Measurements from ENCODE around the gene ZBTB9. TPM values are rescaled to one million over a fixed set of nuclear protein-coding genes. Genes with fewer than 3 reads are reported as not detected.
"Not testable (repeated sequence)": the region's sequence is repeated elsewhere in the genome, so short reads cannot be mapped to it uniquely, and the experiment has no call there.

The ZBTB9 gene
- total RNA-seq, 1 donor from 2014 or later = 10.4 TPM

DNA sequence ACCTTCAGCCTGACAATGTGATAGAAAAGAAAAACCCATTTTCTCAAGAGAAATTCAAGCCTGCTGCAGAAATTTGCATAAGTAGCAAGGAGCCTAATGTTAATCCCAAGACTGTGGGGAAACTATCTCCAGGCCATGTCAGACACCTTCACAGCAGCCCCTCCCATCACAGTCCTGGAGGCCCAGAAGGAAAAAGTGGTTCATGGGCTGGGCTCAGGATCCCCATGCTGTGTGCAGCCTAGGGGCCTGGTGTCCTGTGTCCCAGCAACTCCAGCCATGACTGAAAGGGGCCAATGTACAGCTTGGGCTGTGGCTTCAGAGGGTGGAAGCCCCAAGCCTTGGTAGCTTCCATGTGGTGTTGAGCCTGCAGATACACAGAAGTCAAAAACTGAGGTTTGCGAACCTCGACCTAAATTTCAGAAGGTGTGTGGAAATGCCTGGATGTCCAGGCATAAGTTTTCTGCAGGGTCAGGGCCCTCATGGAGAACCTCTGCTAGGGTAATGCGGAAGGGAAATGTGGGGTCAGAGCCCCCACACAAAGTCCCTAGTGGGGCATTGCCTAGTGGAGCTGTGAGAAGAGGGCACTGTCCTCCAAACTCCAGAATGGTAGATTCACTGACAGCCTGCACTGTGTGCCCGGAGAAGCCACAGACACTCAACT, 11.8 kb downstream of the ZBTB9 start:
- DNase-seq (ENCODE audit: low spot score) = no peak

DNA sequence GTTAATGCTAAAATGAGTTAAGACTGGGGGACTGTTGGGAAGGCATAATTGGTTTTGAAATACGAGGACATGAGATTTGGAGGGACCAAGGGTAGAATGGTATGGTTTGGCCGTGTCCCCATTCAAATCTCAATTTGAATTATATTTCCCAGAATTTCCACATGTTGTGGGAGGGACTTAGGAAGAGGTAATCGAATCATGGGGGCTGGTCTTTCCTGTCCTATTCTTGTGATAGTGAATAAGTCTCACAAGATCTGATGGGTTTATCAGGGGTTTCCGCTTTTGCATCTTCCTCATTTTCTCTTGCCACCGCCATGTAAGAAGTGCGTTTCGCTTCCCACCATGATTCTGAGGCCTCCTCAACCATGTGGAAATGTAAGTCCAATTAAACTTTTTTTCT, 12.7 kb downstream of the ZBTB9 start:
- no peak for DNase-seq (ENCODE audit: low spot score)

DNA sequence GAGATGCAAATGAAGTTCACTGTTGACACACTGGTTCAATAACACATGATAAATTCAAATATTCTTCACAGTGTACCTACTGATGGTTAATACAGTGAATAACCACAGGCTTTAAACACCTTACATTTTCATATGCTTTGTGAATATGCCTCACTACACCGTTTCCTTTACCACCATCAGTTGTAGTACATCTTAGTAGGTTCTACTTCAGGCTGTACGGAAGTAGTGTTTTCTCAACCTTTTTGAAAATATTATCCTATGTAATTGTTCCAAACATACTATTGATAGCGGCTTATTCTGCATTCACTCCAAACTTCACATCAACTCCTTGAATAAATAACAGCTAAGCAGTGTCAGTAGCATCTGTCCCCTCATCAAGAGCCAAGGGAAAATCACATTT, 15.3 kb downstream of the ZBTB9 start:
- no peak for DNase-seq (ENCODE audit: low spot score)

DNA sequence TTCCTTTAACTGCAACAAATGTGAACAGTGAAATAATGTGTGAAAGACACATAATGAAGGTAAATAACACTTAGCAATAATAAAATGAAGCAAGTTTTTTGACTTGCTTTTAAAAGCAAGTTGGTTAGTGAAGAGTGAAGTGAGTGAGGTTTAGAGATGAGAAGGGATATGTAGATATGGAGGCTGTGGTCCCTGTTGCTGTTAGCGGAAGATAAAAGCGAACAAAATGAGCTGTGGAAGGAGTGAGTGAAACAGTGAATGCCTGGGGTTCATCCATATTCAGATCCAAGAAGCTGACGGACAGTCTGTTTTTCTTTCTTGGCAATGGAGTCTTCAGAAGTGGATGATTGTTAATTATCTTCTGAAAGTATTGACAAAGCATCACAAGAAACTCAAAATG, 23.5 kb downstream of the ZBTB9 start:
- no peak for DNase-seq (ENCODE audit: low spot score)

DNA sequence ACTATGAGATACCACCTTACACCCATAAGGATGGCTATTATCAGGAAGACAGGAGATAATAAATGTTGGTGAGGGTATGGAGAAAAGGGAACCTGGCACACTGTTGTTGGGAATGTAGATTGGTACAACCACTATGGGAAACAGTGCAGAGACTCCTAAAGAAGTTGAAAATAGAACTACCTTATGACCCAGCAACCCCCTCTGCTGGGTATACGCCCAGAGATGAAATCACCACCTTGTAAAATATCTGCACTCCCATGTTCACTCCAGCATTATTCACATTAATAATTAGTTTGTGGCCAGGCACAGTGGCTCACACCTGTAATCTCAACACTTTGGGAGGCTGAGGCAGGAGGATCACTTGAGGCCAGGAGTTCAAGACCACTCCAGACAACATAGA, 26.8 kb downstream of the ZBTB9 start:
- no peak for DNase-seq (ENCODE audit: low spot score)

DNA sequence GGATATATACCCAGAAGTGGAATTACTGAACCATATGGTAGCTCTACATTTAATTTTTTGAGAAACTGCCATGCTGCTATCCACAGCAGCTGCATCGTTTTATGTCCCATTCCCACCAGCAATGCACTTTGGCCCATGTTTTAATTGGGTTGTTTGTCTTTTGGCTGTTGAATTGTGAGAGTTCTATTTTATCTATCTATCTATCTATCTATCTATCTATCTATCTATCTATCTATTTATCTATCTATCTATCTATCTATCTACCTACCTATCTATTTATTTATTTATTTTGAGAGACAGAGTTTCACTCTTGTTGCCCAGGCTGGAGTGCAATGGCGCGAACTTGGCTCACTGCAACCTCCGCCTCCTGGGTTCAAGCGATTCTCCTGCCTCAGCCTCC, 28.2 kb downstream of the ZBTB9 start:
- DNase-seq (ENCODE audit: low spot score) = not testable (repeated sequence)

DNA sequence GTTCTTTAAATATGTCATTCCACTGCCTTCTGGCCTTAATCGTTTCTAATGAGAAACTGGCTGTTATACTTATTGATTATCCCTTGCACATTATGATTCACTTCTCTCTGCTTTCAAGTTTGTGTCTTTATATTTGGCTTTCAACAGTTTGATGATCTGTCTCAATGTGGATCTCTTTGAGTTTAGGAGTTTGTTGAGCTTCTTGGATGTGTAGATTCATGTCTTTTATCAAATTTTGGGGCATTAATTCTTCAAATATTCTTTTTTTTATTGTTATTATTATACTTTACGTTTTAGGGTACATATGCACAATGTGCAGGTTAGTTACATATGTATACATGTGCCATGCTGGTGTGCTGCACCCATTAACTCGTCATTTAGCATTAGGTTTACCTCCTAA, 29.3 kb downstream of the ZBTB9 start:
- DNase-seq (ENCODE audit: low spot score) = no peak

DNA sequence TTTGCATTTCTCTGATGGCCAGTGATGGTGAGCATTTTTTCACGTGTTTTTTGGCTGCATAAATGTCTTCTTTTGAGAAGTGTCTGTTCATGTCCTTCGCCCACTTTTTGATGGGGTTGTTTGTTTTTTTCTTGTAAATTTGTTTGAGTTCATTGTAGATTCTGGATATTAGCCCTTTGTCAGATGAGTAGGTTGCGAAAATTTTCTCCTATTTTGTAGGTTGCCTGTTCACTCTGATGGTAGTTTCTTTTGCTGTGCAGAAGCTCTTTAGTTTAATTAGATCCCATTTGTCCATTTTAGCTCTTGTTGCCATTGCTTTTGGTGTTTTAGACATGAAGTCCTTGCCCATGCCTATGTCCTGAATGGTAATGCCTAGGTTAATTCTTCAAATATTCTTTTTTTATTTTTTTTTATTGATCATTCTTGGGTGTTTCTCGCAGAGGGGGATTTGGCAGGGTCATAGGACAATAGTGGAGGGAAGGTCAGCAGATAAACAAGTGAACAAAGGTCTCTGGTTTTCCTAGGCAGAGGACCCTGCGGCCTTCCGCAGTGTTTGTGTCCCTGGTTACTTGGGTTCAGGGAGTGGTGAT, 30.4 kb downstream of the ZBTB9 start:
- DNase-seq (ENCODE audit: low spot score) = not testable (repeated sequence)

DNA sequence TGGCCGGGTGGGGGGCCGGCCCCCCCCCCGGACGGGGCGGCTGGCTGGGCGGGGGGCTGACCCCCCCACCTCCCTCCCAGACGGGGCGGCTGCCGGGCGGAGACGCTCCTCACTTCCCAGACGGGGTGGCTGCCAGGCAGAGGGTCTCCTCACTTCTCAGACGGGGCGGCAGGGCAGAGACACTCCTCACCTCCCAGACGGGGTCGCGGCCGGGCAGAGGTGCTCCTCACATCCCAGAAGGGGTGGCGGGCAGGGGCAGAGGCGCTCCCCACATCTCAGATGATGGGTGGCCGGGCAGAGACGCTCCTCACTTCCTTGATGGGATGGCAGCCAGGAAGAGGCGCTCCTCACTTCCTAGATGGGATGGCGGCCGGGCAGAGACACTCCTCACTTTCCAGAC, 31.3 kb downstream of the ZBTB9 start:
- not testable (repeated sequence) for DNase-seq (ENCODE audit: low spot score)

DNA sequence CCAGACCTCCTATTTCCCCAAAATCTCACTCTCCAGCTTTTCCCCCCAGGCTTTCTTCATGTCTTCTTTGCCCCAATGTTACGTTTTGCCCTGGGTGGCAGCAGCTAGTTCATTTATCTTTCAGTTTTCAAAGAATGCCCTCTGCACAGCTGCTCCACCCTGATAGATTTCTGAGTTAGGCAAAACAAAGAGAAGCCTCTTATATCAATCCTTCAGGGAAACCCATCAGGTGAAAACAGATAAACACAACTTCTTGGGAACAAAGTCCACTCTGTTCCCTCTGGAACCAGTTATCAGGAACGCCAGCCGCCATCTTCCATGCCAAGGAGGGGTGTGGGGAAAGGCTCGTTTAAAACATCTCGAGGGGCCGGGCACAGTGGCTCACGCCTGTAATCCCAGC, 34.0 kb downstream of the ZBTB9 start:
- no peak for DNase-seq (ENCODE audit: low spot score)

DNA sequence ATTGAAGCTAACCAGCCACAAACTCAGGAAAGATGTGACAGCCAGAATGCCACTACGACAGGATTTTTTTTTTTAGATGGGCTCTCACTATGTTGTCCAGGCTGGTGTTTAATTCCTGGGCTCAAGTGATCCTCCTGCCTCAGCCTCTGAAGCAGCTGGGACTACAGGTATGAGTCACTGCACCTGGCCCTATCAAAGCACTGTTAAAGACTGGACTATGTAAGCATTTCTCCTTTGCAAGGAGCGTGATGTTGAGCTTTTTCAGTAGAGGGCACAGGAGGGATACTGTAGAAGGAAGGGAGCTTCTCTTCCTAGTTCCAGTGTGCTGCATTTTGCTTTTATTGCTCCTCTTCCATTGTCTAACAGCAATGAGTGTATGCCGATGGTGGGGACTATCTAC, 35.8 kb downstream of the ZBTB9 start:
- peak; percentile 6 for DNase-seq (ENCODE audit: low spot score)

DNA sequence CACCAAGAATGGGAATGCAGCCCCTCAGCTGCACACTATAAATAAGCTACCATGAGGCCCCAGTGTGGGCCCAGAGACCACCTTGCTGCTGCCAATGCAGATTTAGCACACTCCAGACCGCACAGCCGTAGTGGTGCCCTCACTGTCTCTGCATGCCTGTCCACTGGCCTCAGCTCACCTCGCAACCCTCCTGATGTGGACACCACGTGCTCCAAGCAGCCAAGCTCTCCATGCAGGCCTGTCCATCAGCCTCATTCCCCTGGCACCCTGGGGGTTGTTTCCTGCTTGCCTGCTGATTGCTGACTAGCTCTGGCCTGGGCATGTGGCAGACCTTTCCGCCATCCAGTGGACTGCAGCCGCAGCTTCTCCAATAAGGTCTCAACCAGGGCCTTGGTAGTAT, 36.2 kb downstream of the ZBTB9 start:
- DNase-seq (ENCODE audit: low spot score) = no peak

DNA sequence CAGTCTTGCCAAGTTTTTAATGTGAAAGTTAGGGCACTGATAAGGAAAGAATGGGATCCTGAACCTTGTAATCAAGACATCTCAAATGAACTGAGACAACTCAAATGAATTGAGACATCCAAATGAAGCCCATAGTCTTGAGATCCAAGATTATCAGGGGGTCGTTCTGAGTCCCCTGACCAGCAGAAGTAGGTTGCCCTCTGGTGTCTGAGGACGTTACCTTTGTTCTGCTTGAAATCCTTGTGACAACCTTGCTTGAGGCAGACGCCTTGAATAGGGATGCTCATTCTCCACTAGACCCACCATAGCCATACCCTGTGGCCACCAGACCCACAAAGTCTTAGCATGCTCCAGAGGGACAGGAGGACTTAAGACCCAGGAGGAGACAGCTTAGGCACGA, 37.7 kb downstream of the ZBTB9 start:
- DNase-seq (ENCODE audit: low spot score) = no peak

DNA sequence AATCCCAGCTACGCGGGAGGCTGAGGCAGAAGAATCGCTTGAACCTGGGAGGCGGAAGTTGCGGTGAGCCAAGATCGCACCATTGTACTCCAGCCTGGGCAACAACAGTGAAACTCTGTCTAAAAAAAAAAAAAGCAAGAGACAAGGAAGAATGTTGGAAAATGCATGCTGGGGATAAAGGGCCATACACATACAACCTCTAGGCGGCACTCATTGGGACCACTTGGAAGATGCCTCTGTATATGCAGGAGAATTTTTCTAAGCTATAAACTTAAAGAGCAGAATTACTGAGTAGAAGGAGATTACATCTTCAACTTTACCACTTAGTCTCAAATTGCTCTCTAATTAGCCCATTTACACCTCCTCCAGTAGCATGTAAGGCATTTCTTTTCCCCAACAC, 42.8 kb downstream of the ZBTB9 start:
- DNase-seq (ENCODE audit: low spot score) = no peak

DNA sequence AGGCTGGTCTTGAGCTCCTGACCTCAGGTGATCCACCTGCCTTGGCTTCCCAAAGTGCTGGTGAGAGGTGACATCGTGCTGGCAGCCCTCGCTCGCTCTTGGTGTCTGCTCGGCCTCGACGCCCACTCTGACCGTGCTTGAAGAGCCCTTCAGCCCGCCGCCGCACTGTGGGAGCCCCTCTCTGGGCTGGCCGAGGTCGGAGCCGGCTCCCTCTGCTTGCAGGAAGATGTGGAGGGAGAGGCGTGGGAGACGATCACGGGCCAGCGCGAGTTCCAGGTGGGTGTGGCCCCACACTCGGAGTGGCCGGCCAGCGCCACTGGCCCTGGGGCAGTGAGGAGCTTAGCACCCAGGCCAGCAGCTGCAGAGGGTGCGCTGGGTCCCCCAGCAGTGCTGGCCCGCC, 48.1 kb downstream of the ZBTB9 start:
- no peak for DNase-seq (ENCODE audit: low spot score)

DNA sequence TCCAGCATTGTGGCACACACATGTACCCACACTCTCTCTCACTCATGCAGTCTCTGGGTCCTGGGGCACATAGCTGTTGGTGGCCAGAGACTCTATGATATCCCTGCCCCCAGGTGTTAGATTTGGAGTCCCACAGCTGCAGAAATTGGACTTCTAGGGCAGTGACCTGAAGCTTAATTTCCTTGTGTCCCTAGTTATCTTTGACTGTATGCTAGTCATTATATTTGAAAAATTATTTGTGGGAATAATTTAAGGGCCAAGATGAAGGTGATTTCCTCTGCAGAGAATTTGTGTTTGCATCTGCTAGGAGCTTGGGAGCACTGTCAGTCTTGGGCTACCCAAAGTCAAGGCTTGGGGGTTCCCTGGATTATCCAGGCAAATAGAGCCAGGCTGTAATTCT, 50.1 kb downstream of the ZBTB9 start:
- no peak for DNase-seq (ENCODE audit: low spot score)

DNA sequence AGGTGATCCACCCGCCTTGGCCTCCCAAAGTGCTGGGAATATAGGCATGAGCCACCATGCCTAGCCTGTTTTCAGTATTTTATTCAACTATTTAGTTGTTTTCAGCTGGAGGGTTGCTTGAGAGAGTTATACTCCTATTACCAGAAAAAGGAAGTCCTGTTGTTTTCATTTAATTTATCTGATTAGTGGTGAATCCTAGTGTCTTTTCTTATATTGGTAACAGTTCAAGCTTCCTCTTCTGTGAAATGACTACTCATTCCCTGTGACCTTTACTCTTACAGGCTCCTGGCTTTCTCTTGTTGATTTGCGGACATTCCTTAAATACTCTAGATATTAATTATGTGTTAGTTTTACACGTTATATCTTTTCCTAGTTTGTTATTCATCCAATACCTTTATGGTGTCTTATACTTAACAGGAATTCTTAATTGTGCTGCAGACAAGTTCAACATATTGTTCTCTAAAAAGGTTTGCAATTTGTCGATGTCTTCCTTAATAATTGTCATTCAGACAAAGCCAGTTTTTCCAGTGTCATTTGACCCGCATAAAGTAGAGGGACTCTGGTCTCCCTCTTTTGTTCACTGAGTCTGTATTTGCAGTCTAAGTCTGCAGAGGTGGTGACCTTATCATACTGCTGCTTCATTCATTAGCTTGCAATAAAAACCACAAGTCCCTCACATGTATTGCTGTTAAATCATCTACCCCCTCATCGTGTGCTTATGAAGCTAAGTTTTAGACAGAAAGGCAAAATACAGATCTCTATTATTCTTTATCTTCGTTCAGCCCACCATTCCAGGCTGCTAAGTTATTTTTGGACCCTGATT, 51.4 kb downstream of the ZBTB9 start:
- DNase-seq (ENCODE audit: low spot score) = no peak

Other genes with a start within 250 kb of the ZBTB9 start
- gene HSD17B8, start 249.9 kb upstream of the ZBTB9 start, total RNA-seq (ENCODE audit: insufficient read depth, low replicate concordance) = 9.6 TPM
- gene RING1, start 246.1 kb upstream of the ZBTB9 start, total RNA-seq (ENCODE audit: insufficient read depth, low replicate concordance) = 13.7 TPM
- 33.7 TPM for gene VPS52, start 182.7 kb upstream of the ZBTB9 start, total RNA-seq (ENCODE audit: insufficient read depth, low replicate concordance)
- gene RPS18, start 182.5 kb upstream of the ZBTB9 start, total RNA-seq (ENCODE audit: insufficient read depth, low replicate concordance) = 2,699 TPM
- gene B3GALT4, start 177.5 kb upstream of the ZBTB9 start, total RNA-seq (ENCODE audit: insufficient read depth, low replicate concordance) = 7.7 TPM
- 45.0 TPM for gene WDR46, start 165.3 kb upstream of the ZBTB9 start, total RNA-seq (ENCODE audit: insufficient read depth, low replicate concordance)
- gene PFDN6, start 165.0 kb upstream of the ZBTB9 start, total RNA-seq (ENCODE audit: insufficient read depth, low replicate concordance) = 10.1 TPM
- 15.4 TPM for gene RGL2, start 155.6 kb upstream of the ZBTB9 start, total RNA-seq (ENCODE audit: insufficient read depth, low replicate concordance)
- gene TAPBP, start 140.5 kb upstream of the ZBTB9 start, total RNA-seq (ENCODE audit: insufficient read depth, low replicate concordance) = 29.4 TPM
- 14.0 TPM for gene ZBTB22, start 136.8 kb upstream of the ZBTB9 start, total RNA-seq (ENCODE audit: insufficient read depth, low replicate concordance)
- gene DAXX, start 131.6 kb upstream of the ZBTB9 start, total RNA-seq (ENCODE audit: insufficient read depth, low replicate concordance) = 14.0 TPM
- gene KIFC1, start 62.8 kb upstream of the ZBTB9 start, total RNA-seq (ENCODE audit: insufficient read depth, low replicate concordance) = 7.5 TPM
- gene PHF1, start 43.6 kb upstream of the ZBTB9 start, total RNA-seq (ENCODE audit: insufficient read depth, low replicate concordance) = 17.3 TPM
- 55.4 TPM for gene CUTA, start 36.5 kb upstream of the ZBTB9 start, total RNA-seq (ENCODE audit: insufficient read depth, low replicate concordance)
- 7.5 TPM for gene SYNGAP1, start 34.5 kb upstream of the ZBTB9 start, total RNA-seq (ENCODE audit: insufficient read depth, low replicate concordance)
- 10.6 TPM for gene BAK1, start 125.7 kb downstream of the ZBTB9 start, total RNA-seq (ENCODE audit: insufficient read depth, low replicate concordance)
- gene ITPR3, start 166.7 kb downstream of the ZBTB9 start, total RNA-seq (ENCODE audit: insufficient read depth, low replicate concordance) = 4.1 TPM